Esophagus muscularis mucosa (tissue), 4 donors: ENCODE results near the gene MAP1B.

Source experiments
- EP300 ChIP-seq: sonication (generic); formaldehyde crosslinking; IDR thresholded peaks from one replicate; pipeline ENCODE4 v1.6.1; 2017; ENCODE audit warnings: antibody characterized with exemption
- POLR2A ChIP-seq: fragments of 450-650 bp; IDR thresholded peaks from one replicate; pipeline ENCODE4 v1.6.1; 2017; ENCODE audit warnings: antibody characterized with exemption, moderate library complexity, mild to moderate bottlenecking, low read depth
- TF ChIP-seq, protein P1 (sequence below), 3 experiments: fragments of 200-600 bp in 2 of 3; fragments of 450-650 bp in 1 of 3; sonication (generic) in 2 of 3; IDR thresholded peaks; one replicate each; pipeline ENCODE4 v1.5.1; 2017 to 2019; ENCODE audit warnings: antibody characterized with exemption in 3 of 3, mild to moderate bottlenecking in 2 of 3, moderate library complexity in 1 of 3

DNA sequence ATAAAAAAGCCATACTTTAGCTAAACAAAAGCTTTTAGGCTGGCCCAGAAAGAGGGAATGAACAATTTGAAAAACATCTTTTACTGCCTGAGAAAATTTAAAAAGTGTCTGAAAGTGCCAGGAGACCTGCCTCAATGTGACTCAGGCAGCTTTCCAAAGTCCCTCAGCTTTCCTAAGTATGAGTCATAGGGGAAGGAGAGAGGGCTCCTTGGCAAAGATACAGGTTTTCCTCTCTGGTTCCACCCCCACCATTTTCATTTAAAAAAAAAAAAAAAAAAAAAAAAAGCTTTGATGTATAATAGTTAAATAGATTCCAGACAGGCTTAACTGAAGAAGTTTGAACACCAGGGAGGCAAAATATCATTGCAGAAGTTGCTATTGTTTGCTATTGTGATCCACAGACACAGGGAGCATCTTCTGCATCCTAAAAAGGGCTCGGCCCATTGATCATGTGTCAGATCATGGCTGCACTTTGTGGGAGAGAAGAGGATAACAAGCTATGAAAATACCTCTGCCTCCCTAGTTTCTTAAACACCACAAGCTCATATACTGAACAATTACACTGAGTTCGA lies 141.2 kb downstream of the MAP1B start:
- no peak for TF ChIP-seq EP300
- TF ChIP-seq, protein P1, sequence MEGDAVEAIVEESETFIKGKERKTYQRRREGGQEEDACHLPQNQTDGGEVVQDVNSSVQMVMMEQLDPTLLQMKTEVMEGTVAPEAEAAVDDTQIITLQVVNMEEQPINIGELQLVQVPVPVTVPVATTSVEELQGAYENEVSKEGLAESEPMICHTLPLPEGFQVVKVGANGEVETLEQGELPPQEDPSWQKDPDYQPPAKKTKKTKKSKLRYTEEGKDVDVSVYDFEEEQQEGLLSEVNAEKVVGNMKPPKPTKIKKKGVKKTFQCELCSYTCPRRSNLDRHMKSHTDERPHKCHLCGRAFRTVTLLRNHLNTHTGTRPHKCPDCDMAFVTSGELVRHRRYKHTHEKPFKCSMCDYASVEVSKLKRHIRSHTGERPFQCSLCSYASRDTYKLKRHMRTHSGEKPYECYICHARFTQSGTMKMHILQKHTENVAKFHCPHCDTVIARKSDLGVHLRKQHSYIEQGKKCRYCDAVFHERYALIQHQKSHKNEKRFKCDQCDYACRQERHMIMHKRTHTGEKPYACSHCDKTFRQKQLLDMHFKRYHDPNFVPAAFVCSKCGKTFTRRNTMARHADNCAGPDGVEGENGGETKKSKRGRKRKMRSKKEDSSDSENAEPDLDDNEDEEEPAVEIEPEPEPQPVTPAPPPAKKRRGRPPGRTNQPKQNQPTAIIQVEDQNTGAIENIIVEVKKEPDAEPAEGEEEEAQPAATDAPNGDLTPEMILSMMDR (IDR thresholded peaks at IDR 0.05): no peak
- TF ChIP-seq POLR2A: no peak
